HepG2 (cell line): ENCODE results near the gene L3MBTL1. TPM values are rescaled to one million over a fixed set of nuclear protein-coding genes. Genes with fewer than 3 reads are reported as not detected.

Experiments
- AFF4 ChIP-seq: sonication (generic); formaldehyde crosslinking; IDR thresholded peaks from 2 replicates; pipeline ENCODE4 v1.4.0; 2020; ENCODE audit warnings: missing genetic modification reagents
- AGO1 ChIP-seq: fragments of 200-400 bp; formaldehyde crosslinking; IDR thresholded peaks from 2 replicates; pipeline ENCODE4 v1.6.1; 2017; ENCODE audit warnings: mild to moderate bottlenecking, low read depth, low read length, moderate library complexity; ENCODE audit not compliant: poor library complexity, severe bottlenecking
- E2F1 ChIP-seq: sonication (generic); formaldehyde crosslinking; IDR thresholded peaks from 2 replicates; pipeline ENCODE4 v1.5.0; 2020; ENCODE audit warnings: missing genetic modification reagents
- FOSL2 ChIP-seq: sonication (generic); formaldehyde crosslinking; IDR thresholded peaks from 2 replicates; pipeline ENCODE4 v1.4.0; 2020; ENCODE audit warnings: missing genetic modification reagents
- KDM2A ChIP-seq: sonication (generic); formaldehyde crosslinking; IDR thresholded peaks from 2 replicates; pipeline ENCODE4 v1.4.0; 2020; ENCODE audit warnings: low read depth, missing genetic modification reagents, borderline replicate concordance
- MED1 ChIP-seq: sonication (generic); formaldehyde crosslinking; IDR thresholded peaks from 2 replicates; pipeline ENCODE4 v1.4.0; 2020; ENCODE audit warnings: missing genetic modification reagents
- MXD1 ChIP-seq: sonication (generic); formaldehyde crosslinking; IDR thresholded peaks from 2 replicates; pipeline ENCODE4 v1.4.0; 2020; ENCODE audit warnings: mild to moderate bottlenecking, missing genetic modification reagents
- RBFOX2 ChIP-seq: fragments of 200-400 bp; formaldehyde crosslinking; IDR thresholded peaks from 2 replicates; pipeline ENCODE4 v1.6.1; 2017; ENCODE audit warnings: low read depth, mild to moderate bottlenecking, low read length
- RORA ChIP-seq: sonication (generic); formaldehyde crosslinking; IDR thresholded peaks from 2 replicates; pipeline ENCODE4 v1.5.0; 2020; ENCODE audit warnings: mild to moderate bottlenecking, missing genetic modification reagents, moderate library complexity
- TOE1 ChIP-seq: sonication (generic); formaldehyde crosslinking; IDR thresholded peaks from 2 replicates; pipeline ENCODE4 v1.4.0; 2020; ENCODE audit warnings: mild to moderate bottlenecking, missing genetic modification reagents
- ZMAT3 ChIP-seq: sonication (generic); formaldehyde crosslinking; conservative IDR thresholded peaks from 2 replicates; pipeline ENCODE4 v1.7.0; 2021; ENCODE audit warnings: missing genetic modification reagents
- ZNF451 ChIP-seq: sonication (generic); formaldehyde crosslinking; IDR thresholded peaks from 2 replicates; pipeline ENCODE4 v1.5.0; 2020; ENCODE audit warnings: mild to moderate bottlenecking, missing genetic modification reagents
- ZNF737 ChIP-seq: sonication (generic); formaldehyde crosslinking; IDR thresholded peaks from 2 replicates; pipeline ENCODE4 v1.5.0; 2020; ENCODE audit warnings: missing genetic modification reagents, mild to moderate bottlenecking, borderline replicate concordance
- polyA plus RNA-seq, 8 experiments: library from polyadenylated mRNA; depleted of rRNA in 3 of 8; stranded (reverse) in 7 of 8; unstranded in 1 of 8; fragments of >200 nt; fragmentation: Illumina TruSeq in 4 of 8; extraction: Trizol in 4 of 8; gene quantifications; 2 replicates each; pipeline versions ENCODE4 v1.2.1 to v1.2.3, GENCODE V29; 2011 to 2016; ENCODE audit warnings: low read depth in 4 of 8, missing spikeins in 1 of 8, mixed read lengths in 1 of 8; ENCODE audit not compliant: insufficient read depth in 1 of 8
- total RNA-seq, 5 experiments: library from RNA; depleted of rRNA; stranded (reverse); fragments of >200 nt; fragmentation: Illumina TruSeq; extraction: Trizol; gene quantifications; 2 replicates each; pipeline ENCODE4 v1.2.3, GENCODE V29; 2016; ENCODE audit warnings: low read depth in 1 of 5
- TF ChIP-seq, protein P1 (sequence below): sonication (generic); formaldehyde crosslinking; IDR thresholded peaks from 2 replicates; pipeline ENCODE4 v1.9.0; 2021; ENCODE audit warnings: mild to moderate bottlenecking, missing genetic modification reagents

L3MBTL1 gene
- total and polyA plus RNA-seq, 2 of the 13 experiments (the other 11 are each of a cell fraction or from before 2014, with no cell fraction given), result 9.0 to 17.8 TPM

DNA sequence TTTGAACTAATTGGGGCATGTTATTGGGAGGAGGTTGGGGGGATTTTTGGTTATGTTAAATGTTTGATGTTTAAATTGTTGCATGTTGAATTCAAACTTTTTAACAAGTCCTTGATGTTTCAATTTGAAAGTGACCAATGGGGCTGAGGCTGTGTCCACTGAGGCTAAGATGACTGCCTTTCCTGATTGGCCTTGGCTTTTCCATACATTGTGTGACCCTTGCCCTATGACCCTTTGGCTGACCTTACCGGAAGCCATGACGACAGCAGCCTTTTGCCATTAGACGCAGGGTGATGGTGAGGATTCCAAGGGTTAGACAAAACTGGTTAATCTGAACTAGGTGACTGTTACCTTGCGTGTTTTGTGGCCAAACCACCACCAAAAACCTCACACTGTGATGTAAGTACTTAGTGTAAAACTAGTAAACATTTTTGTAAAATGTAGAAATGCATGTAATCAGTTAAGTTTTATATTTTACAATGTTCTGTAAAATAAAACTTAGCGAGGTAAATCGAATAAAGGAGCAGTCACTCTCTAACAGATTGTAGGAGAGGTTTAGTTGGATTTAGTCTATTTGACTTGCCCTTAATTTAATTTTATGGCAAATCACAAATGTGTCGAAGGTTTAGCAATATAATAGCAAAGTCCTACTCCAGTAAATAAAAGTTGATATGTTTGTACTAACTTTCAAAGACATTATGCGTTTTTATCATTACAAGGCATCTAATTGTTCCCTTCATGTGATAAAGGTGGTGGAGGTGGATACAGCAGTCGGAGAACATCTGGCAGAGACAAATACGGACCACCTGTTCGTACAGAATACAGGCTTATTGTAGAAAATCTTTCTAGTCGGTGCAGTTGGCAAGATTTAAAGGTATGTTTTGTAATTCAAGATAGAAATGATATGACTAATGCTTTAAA is 48.2 kb upstream of the L3MBTL1 start (continued):
- TF ChIP-seq FOSL2, result peak; percentile 40; the same call in 1 of the 2 replicates
- TF ChIP-seq, protein P1, sequence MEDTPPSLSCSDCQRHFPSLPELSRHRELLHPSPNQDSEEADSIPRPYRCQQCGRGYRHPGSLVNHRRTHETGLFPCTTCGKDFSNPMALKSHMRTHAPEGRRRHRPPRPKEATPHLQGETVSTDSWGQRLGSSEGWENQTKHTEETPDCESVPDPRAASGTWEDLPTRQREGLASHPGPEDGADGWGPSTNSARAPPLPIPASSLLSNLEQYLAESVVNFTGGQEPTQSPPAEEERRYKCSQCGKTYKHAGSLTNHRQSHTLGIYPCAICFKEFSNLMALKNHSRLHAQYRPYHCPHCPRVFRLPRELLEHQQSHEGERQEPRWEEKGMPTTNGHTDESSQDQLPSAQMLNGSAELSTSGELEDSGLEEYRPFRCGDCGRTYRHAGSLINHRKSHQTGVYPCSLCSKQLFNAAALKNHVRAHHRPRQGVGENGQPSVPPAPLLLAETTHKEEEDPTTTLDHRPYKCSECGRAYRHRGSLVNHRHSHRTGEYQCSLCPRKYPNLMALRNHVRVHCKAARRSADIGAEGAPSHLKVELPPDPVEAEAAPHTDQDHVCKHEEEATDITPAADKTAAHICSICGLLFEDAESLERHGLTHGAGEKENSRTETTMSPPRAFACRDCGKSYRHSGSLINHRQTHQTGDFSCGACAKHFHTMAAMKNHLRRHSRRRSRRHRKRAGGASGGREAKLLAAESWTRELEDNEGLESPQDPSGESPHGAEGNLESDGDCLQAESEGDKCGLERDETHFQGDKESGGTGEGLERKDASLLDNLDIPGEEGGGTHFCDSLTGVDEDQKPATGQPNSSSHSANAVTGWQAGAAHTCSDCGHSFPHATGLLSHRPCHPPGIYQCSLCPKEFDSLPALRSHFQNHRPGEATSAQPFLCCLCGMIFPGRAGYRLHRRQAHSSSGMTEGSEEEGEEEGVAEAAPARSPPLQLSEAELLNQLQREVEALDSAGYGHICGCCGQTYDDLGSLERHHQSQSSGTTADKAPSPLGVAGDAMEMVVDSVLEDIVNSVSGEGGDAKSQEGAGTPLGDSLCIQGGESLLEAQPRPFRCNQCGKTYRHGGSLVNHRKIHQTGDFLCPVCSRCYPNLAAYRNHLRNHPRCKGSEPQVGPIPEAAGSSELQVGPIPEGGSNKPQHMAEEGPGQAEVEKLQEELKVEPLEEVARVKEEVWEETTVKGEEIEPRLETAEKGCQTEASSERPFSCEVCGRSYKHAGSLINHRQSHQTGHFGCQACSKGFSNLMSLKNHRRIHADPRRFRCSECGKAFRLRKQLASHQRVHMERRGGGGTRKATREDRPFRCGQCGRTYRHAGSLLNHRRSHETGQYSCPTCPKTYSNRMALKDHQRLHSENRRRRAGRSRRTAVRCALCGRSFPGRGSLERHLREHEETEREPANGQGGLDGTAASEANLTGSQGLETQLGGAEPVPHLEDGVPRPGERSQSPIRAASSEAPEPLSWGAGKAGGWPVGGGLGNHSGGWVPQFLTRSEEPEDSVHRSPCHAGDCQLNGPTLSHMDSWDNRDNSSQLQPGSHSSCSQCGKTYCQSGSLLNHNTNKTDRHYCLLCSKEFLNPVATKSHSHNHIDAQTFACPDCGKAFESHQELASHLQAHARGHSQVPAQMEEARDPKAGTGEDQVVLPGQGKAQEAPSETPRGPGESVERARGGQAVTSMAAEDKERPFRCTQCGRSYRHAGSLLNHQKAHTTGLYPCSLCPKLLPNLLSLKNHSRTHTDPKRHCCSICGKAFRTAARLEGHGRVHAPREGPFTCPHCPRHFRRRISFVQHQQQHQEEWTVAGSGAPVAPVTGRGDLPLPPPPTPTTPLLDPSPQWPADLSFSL (CRISPR knock-in tag), result no peak
- TF ChIP-seq ZNF451 (CRISPR knock-in tag), result no peak
- TF ChIP-seq AFF4 (CRISPR knock-in tag), result no peak
- TF ChIP-seq AGO1, result no peak
- no peak for TF ChIP-seq ZNF737 (CRISPR knock-in tag)
- no peak for TF ChIP-seq MED1 (CRISPR knock-in tag)
- no peak for TF ChIP-seq ZMAT3 (CRISPR knock-in tag)
- TF ChIP-seq E2F1 (CRISPR knock-in tag), result no peak
- TF ChIP-seq KDM2A, result peak; percentile 22; the same call in 1 of the 2 replicates
- TF ChIP-seq TOE1 (CRISPR knock-in tag), result no peak
- TF ChIP-seq MXD1 (CRISPR knock-in tag), result no peak
- peak; percentile 21; the same call in 1 of the 2 replicates for TF ChIP-seq RBFOX2
- TF ChIP-seq RORA, result no peak
